ENCODE measurements around the gene HTT.

The HTT gene

GRCh38 chr4:3239998-3240920 is 165.8 kb downstream of the HTT start:
- DNase-seq: peak; percentile 43

DNA sequence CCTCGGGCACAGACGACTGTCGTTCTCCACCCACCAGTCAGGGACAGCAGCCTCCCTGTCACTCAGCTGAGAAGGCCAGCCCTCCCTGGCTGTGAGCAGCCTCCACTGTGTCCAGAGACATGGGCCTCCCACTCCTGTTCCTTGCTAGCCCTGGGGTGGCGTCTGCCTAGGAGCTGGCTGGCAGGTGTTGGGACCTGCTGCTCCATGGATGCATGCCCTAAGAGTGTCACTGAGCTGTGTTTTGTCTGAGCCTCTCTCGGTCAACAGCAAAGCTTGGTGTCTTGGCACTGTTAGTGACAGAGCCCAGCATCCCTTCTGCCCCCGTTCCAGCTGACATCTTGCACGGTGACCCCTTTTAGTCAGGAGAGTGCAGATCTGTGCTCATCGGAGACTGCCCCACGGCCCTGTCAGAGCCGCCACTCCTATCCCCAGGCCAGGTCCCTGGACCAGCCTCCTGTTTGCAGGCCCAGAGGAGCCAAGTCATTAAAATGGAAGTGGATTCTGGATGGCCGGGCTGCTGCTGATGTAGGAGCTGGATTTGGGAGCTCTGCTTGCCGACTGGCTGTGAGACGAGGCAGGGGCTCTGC is 166.5 kb downstream of the HTT start:
- DNase-seq: no peak

DNA sequence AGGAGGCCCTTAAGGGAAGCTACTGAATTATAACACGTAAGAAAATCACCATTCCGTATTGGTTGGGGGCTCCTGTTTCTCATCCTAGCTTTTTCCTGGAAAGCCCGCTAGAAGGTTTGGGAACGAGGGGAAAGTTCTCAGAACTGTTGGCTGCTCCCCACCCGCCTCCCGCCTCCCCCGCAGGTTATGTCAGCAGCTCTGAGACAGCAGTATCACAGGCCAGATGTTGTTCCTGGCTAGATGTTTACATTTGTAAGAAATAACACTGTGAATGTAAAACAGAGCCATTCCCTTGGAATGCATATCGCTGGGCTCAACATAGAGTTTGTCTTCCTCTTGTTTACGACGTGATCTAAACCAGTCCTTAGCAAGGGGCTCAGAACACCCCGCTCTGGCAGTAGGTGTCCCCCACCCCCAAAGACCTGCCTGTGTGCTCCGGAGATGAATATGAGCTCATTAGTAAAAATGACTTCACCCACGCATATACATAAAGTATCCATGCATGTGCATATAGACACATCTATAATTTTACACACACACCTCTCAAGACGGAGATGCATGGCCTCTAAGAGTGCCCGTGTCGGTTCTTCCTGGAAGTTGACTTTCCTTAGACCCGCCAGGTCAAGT is 167.5 kb downstream of the HTT start:
- DNase-seq: no peak

- DNase-seq: no peak
Observed at GRCh38 chr4:3243136-3243780, 168.8 kb downstream of the HTT start.

GRCh38 chr4:3244002-3244401 is 169.5 kb downstream of the HTT start:
- DNase-seq: no peak

- no peak for DNase-seq
Observed at GRCh38 chr4:3244747-3245146, 170.3 kb downstream of the HTT start.

- no peak for DNase-seq
Observed at GRCh38 chr4:3245676-3246075, 171.2 kb downstream of the HTT start.

DNA sequence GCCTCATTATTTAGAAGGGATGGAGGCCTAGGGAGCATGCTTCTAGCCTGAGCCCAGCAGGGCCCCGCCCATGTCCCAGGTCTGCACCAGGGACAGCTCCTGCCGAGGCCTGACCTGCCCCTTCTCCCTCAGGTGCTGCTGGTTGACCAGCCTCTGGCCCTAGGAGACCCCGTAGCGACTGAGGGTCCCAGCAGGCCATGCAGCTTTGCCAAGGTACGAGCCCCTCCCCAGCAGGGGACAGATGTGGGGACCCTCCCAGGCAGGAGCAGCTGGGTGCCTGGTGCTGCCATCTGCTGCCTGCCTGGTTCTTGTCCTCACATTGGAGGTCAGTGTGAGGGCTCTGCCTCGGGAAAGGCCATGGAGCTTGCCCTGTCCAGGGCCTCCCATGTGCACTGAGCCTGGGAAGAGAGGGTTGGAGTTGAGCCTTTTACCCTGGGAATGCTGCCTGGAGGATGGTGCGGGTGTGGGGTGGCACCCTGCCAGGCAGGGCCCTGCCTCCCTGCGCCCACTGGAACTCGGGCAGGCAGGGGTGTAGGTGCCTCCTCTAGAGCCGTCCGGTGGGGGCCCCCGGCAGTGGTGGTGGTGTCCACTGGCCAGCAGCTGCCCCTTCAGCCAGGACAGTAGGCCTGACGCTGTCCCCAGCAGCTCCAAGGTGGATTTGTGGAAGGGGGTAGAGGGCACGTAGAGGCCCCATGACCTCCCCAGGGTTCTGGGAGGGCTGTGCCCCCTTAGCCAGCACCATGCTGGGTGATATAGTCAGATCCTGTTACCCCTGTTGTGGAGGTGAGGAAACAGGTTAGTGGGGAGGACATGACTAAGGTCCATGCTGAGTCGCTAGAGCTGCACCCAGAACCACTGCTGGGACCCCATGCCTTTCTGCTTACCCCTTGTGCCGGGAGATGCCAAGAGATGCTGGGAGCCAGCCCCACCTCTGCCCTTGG is 172.2 kb downstream of the HTT start:
- DNase-seq: no peak

DNA sequence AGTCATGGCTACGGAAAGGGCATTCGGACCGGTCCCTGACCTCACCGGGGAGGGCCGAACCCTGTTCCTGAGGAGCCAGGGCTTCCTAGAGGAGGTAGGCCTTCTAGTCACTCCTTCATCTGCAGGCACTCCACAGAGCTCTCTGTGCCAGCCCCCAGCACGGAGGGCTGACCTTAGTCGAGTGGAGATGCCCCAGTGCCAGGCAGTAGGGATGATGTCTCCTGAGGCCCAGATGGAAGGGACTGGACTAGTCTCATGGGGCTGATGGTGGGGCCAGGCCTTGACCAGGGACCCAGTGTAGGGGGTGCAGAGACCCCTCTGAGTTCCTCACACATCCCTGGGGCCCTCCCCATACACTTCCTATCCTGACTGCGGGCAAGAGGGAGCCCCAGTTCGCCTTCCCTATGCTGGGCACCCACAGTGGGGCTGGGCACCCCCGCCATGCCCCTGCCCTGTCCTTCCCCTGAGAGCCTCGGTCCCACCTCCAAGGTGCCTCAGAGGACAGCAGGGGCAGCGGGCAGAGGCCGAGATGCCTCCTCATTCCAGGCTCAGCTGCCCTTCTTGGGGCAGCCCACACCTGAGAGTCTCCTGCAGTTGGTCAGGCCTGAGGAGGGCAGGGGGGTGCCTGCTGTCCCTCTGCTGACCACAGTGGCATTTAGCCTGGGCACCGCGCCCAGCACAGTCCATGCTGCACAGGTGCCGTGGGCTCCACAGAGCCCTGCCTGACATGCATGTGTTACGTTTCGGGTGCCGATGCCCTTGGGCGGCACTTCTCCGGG is 173.1 kb downstream of the HTT start:
- no peak for DNase-seq

- no peak for DNase-seq
Observed at GRCh38 chr4:3248178-3248480, 173.6 kb downstream of the HTT start.

DNA sequence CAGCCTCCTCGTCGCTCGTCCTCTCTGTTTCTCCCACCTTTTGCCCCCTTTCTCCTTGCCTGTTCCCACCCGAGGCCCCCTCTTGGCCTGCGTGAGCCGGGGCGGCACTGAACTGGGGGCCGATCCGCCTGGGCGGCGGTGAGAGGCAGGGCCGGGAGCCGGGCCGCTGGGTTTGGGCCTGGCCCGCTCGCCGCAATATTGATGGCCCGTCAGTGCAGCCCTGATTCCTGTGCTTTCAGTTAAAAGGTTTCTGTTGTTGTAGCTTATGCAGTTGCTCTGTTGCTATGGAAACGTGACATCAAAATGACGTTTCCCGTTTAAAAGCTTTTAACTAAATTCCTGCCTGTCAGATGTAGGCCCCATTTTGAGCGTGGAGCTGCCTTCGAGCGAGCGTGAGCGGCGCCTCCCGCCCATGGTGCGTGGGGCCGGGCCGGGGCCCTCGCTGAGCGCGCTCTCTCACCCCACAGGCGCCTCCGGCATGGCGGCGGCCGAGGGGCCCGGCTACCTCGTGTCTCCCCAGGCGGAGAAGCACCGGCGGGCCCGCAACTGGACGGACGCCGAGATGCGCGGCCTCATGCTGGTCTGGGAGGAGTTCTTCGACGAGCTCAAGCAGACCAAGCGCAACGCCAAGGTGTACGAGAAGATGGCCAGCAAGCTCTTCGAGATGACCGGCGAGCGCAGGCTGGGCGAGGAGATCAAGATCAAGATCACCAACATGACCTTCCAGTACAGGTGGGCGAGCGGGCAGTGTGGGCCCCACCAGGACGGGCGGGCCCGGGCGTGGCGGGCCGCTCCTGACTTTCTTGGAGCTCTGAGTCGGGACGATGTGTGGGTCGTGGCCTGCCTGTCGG is 174.6 kb downstream of the HTT start, which contains the start of gene MSANTD1:
Gene MSANTD1 (plus strand): TSS at position 349 of the 851 bp plus-strand sequence. CDS start 64 bp downstream, at position 413.
- no peak for DNase-seq

DNA sequence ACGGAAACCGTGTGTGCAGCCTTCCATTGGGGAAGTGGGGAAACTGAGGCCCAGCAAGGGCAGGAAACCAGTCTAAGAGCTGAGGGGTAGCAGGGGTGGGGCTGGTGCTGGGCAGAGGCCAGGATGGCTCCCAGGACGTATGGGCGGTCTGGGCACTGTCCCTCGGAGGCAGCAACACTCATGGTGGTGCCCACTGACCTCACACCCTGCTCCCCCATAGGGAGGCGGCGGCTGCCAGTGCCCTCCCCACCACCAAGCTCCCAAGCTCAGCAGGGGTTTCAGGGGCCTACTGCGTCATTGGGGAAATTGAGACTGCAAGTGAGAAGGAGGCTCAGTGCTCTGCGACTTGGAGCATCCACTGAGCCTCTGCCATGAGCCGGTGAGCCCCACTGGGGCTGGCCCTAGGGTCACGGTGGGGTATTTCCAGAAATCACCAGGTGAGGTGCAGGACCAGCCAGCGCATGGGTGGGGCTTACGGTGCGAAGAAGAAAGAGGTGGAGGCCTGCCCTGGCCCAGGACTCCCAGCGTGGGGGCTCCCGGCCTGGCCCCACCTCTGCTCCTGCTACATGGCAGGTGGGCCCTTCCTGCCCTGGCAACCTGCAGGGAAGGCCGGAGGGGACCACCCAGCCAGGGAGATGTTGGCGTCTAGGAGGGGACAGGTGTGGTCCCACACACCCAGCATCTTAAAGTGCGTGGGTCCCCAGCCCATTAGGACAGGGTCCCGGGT is 175.4 kb downstream of the HTT start:
- DNase-seq: no peak

GRCh38 chr4:3250438-3250955 is 176.0 kb downstream of the HTT start:
- DNase-seq: no peak

GRCh38 chr4:3250956-3251690 is 176.6 kb downstream of the HTT start:
- DNase-seq: peak; percentile 39

- DNase-seq: no peak
Observed at GRCh38 chr4:3251691-3252479, 177.4 kb downstream of the HTT start.

GRCh38 chr4:3252480-3252828 is 178.0 kb downstream of the HTT start:
- no peak for DNase-seq

DNA sequence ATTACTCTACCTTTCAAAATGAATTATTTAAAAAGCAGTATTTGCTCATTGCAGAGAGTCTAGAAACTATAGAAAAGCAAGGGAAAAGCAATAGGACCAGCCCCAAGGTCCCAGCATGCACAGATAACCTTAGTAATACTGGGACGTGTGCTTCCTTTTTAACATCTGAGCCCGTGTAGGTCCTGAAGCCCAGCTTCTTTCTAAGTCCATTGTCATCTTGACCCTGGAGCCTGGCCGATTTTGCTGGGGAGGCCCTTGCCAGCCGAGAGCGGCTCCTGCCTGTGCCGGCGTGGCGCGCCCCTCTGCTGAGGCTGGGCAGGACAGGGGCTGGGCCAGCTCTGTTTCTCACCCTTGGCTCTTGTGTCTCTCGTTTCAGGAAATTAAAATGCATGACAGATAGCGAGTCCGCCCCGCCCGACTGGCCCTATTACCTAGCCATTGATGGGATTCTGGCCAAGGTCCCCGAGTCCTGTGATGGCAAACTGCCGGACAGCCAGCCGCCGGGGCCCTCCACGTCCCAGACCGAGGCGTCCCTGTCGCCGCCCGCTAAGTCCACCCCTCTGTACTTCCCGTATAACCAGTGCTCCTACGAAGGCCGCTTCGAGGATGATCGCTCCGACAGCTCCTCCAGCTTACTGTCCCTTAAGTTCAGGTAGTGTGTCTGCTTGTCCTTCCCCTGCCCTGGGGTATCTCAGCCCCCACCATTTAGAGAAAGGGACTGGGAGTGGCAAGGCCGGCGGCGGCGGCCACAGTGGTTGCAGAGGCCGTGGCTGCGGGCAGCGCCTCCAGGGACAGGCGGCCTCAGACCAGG is 178.6 kb downstream of the HTT start:
- DNase-seq: no peak
